Stimulated activated CD4-positive, alpha-beta T cell treated with anti-CD3 and anti-CD28 coated beads, Interleukin-15, amount 100 ng/mL, for 1 hour (primary cell): ENCODE results near the gene TOP3B.

Experiments
- DNase-seq, 2 donors: peaks; one replicate each; pipeline ENCODE4 v3.0.0-alpha.2; 2020; ENCODE audit warnings: low read depth in 1 of 2, low spot score in 1 of 2

Gene TOP3B

DNA sequence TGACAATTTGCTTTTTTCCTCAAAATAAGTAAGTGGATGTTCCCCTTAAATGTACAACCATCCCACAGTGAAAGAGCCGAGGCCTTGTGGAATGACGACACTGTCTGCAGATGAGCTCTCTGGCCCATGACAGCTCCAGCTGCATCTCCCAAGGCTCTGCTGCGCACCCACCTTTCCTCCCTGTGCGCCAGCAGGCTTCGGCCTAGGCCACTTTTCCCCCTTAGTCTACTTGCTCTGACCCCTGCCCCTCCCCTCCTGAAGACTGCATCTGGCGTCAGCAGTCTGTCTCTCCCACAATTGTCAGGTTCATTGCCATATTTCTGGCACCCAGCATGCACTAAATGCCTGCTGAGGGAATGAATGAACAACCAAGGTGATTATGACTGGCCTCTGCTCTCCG lies 2.0 kb downstream of the TOP3B start:
- DNase-seq = no peak

DNA sequence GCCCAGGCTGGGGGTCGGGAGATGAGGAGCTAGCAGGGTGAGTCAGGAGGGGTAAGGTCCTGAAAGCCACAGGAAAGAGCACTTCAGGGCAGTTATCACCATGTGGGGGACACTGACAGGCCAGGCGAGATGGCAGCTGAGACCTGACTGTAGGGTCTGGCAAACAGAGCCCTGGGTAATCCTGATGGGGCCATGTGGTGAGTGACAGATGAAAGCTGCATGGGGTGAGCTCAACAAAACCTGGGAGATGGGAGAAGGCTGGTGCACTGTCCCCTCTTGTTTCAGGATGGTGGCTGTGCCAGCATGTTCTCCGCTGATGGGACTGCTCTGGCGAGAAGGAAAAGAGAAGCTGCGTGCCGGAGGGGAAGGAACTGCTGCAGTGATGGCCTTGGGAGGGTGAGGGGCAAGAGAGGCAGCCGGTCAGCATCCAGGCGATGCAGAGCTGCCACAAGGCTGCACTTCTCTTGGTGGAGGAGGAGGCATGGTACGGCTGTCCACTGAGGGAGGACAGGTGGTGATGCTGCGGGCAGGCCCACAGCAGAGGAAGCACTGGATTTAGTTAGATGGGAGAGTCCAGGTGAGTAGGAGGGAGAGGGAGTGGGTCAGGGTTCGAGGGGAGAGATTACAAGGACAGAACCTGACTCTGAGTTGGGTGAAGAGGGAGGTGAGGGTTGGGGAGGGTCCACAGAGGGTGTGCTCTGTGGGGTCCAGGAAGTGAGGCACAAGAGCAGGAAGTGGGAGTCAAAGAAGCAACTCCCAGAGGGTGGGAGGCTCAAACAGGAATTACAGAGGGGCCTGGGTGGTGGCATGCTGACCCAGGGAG lies 3.8 kb downstream of the TOP3B start:
- DNase-seq = no peak

DNA sequence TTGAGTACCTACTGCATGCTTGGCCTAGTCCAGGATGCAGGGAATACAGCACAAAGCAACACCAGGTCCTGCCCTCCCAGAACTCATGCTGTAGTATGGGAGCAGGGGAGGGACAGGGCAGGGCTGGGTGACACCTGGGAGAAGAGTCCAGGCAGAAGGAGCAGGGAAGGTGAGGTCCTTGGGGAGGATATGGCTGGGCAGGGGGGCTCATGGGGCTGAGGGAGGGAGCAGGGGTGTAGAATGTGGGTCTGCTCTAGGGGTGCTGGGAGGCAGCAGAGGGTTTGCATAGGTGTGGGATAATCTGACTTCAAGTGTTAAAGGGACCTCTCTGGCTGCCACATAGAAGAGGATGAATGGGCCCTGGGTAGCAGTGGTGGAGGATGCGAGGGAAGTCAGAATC lies 4.8 kb downstream of the TOP3B start:
- DNase-seq = no peak

DNA sequence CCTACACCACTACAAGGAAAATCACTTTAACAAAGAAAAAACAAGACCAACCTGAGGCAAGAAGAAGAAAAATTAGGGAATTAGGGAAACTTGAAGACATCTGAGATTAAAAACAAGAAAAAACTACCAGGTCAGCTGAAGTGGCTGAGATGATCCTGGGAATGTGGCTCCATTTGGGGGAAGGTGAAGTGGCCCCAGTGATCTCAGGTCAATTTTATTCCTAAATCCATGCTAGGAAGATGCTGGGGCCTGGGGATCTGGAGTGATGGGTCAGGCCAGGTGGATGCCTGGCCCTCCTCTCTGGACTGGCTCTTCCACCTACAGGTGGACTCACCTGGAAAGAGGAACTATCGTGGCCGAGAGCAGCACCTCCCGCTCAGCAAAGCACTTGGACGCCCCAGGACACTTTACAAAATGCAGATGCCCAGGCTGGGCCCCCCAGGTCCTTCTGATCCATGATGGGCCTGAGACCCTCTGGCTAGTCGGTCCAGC lies 6.7 kb downstream of the TOP3B start:
- DNase-seq = no peak

DNA sequence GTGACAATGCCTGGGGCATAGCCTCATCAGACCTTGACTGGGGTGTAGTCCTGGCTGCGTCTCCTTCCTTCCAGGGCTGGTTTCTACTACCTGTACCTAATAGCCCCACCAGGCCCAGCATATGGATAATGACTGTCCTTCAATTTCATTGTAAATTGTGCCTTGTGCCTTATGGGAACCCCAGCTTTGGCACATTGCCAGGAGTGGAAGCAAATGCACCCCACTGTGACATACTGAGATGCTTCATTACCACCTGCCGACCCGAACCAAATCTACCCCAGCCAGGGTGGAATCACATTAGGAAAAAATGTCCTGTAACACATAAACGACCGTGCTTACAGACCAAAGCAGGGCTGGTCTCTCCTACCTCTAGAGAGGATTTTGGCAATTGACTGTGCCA lies 7.3 kb downstream of the TOP3B start:
- no peak for DNase-seq

DNA sequence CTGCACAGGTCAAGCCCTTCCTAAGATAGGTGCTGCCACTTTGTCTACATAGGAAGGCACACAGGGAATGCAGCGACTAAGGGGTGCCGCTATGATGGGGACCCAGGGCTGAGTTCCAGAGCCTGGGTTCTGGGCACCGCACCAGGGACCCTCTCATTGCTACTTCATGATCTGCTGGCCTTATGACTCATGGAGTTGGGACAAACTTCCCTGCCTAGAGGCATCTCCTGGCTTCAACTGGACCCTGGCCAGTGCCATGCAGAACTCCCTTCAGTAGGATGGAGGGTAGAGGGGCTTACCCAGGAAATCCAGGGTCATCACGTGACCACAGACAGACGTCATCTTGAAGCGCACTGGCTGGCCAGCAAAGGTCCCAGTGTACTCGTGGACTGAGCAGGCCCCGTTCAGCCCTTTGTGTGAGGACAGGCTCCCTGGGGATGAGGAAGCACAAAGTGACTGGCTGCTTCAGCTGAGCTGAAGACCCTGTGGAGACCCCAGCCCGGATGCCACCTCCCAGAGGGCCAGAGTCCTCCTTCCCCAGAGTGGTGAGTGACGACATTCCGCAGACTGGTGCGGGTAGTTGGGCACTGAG lies 8.4 kb downstream of the TOP3B start:
- no peak for DNase-seq

DNA sequence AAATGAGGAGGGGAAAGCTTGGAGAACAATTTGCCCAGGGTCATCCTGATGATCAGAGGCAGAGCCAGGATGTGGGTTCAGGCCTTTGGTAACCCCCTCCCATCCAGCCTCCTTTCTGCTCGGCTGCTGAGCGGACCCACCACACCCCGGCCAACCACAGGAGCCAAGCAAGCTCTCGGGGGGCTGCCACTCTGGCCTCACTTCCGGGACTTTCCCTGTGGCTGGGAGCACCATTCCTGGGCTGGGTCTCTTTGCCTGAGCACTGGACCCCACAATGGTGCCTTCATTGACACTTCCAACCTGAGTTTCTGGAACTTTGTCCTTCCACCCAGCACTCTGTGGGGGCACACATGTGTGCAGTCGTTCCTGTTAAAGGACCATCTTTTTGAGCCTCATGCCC lies 9.8 kb downstream of the TOP3B start:
- no peak for DNase-seq

DNA sequence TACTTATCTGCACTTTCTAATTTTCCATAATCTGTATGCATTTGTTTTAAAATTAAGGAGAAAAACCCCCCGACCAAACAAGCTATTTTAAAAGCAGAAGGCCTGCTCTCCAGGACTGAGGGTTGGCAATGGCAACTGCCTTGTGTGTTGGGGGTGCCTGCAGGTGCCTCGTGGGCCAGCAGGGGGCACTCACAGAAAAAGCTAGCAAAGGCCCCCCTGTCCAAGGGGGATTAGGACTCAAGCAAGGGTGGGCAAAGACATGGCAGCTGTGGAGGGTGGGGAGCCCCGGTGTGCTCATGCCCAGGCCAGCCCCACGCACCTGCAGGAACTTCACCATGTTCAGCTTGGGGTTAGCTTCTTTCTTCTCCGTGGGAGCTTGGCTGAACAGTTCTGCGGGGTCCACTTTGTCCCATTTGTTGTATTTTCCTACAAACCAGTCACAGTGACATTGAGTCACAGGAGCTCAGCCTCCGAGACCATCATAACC lies 10.3 kb downstream of the TOP3B start:
- DNase-seq = peak in 1 of 2 donors; percentile 39

DNA sequence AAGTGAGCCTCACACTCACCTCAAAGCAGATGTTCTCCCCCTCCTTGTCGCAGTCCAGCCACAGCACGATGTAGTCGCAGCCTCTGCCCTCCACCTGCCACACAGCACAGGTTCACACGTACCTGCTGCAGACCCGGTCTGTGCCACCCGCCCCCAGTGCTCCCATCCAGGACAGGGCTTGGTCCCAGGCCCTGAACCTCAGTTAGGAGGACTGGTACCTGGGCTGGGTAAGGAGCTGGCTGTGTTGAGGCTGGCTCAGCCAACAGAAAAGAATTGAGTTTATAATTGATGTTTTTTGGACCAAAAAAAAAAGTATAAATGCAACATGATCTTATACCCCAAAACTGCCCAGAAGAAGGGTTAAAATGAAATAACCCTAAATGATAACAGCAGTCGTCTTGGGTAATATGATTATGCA lies 10.7 kb downstream of the TOP3B start:
- DNase-seq = no peak

DNA sequence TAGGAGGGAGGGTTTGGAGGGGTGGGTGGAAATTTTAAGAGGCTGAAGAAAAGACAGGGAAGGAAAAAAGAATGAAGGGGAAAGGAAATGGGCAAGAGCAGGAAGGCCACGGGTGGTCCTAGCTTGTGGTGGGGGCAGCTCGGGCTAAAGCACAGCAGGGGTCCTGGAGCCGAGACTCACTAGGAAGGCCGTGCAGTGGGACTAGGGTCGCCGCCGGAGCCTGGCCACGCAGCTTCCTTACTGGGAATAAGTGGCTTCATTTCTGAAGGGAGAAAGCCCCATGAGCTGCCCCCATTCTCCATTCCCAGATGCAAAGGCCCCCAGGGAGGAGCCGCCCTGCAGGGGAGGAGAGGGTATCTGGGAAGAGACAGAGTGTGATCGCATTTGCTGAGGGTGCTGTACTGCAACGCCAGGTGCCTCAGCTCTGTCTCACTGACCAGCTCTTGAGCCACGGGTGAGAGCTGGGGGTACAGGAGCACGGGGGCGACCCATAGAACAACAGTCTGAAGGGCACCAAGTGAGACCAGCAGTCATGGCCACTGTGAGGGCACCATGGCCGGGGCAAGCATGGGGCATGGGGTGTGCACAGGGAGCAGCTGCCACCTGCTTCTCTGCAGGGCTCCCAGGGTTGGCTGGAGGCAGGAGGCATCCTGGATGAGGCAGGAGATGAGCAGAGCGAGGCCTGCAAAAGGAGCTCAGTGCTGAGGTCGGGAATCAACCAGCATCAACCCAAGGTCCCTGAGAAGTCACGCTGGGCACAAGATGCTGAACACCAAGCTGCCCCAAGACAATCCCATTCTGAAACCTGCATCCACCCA lies 11.6 kb downstream of the TOP3B start:
- no peak for DNase-seq

DNA sequence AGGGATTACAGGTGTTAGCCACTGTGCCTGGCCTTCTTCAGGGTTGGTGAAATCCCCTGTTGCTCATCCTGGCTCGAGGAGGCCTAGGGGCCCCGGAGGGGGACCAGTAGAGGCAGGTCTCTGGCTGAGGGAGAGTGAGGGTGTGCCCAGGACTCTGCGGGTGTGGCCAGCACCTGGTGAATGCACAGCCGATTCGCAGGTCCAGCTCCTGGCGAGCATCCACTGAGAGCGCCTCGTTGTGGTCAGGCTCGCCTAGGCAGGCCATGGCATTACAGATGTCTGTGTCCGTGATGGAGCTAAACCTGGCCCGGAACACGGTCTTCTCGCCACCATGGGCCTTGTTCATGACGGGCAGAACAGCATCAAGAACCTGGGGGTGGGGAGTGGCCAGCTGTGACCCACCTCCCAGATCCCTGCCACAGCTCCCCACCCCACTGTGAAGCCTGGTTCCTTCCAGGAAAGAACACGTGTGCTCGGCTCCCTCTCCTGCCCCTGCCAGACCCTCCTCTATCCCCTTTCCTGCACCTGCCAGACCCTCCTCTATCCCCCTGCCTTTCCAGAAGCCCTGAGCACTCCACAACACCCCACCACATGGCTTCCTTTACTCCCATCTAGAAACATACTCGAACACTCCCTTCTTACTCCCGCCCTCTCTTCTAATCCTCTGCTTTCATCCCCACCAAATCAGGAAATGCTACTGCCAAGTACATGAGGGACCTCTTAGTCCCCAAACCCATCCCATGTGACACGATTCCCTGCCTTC lies 12.4 kb downstream of the TOP3B start:
- DNase-seq = no peak

DNA sequence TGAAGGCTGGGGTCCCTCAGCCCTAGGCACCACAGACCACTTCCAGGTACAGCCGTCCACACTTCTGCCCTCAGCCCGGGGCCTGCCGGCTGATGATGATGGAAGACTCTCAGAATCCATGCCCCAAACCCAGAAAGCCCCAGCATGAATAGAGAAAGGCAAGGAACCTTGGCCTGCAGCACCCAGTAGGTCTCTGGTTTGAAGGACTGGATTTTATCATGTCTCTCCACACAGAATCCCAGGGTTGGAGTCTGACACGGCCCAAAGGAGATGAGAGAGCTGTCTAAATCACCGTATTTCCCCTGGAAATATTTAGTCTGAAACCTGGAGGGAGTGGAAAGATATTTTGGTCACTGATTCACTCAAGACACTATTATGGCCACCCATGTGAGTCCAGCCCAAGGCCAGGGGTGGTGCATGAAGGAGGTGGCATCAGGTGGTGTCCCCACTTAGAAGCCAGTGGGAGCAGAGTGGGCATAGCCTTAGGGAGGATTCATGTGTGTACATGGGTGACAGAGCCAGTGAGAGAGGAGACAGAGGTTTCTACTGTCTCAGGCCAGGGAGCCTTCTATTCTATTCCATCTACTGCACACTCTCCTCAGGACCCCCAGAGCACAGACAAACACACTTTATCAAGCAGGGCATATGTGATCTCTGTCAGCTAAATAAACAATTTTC lies 14.0 kb downstream of the TOP3B start:
- no peak for DNase-seq

DNA sequence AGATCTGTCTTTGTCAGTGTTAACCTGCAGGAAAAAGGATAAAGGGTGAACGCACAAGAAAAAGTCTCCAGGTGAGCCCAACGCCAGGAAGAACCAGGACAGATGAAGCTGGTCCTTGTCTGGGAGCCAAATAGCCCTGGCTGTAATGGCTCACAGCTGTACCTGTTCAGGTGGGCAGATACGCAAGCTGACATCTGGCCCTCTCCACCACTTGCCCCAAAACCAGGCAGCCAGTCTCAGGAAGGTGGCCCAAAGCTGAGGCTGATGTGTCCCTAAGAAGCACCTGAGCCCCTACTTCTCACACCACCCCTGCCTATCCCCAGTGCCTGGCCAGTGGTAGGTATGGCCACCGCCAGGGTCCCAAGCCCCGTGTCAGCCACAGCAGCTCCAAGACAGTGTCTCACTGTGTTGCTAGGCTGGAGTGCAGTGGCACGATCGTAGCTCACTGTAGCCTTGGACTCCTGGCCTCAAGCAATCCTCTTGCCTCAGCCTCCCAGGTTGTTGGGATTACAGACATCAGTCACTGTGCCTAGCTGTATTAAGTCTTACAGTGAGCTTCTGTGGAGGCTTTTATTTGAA lies 14.8 kb downstream of the TOP3B start:
- no peak for DNase-seq

DNA sequence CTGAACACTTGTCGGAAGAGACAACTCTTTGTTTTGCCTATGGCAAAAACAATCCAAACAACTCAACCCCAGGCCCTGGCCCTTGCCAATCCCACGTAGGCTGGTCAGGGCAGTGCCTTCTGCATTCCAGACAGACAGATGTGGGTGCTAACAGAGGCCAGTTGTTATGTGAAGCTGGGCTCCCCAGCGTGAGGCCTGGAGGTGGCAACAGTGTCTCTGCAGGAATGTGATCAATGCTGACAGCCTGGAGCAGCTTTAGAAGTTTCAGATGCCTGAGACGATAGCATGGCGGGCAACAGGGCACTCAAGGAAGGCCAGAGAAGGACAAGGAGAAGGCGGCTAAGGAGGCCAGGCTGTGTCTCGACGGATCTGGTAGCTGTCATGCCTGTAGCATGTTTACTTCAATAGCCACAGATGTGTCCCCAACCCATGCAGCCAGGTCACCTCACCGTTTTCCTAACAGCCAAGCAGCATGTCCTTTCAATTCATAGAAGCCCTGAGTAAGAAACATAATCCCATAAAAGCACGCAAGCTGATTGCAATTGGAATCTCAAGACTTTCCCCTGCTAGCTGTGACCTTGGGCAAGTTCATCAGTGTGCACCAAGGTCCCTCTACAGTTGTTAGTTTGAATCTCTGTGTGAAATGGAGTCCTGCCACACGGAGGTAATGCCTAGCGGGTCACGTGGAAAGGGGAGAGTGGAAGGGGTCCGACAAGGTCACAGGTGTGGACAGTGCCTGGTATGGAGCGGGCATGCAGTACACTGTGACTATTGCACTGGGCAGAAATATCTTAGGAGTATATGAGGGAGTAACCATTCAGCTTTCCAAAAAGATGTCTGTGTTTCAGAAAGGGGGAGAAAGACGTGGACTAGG lies 15.7 kb downstream of the TOP3B start:
- DNase-seq = no peak

DNA sequence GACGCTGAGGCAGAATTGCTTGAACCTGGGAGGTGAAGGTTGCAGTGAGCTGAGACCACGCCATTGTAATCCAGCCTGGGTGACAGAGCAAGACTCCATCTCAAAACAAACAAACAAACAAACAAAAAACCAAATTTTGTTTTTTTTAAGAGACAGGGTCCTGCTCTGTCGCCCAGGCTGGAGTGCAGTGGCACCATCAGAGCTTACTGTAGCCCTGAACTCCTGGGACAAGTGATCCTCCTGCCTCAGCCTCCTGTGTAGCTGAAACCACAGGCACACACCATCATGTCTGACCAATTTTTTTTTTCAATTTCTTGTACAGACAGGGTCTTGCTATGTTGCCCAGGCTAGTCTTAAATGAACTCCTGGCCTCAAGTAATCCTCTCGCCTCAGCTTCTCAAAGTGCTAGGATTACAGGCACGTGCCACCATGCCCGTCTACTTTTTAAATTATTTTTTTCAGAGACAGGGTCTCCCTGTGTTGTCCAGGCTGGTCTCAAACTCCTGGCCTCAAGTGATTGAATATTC lies 16.8 kb downstream of the TOP3B start:
- DNase-seq = no peak

DNA sequence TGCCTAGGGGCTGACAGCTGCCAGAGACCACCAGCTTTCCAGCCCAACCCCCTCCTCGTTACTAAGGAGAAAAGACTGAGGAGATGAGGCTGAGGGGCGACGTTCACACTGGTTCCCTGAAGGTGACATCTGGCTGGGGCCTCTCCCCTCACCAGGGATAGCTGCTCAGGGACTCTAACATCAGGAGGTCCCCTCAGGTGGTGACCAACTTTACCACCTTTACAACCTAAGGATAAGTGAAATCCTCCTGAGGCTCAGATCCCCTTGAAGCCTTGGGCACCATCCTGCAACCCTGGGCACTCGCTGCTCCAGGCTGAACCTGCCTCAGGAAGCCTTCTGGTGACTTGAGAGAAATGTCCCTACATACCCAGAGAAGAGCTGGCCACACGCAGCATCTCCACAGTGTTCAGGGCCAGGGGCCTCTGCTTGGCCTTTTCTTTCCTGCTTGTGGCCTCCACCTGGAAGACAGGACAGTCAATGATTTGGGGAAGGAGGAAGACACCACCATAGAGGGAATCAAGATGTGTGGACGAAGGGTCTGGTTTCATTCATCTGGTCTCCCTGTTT lies 17.6 kb downstream of the TOP3B start:
- DNase-seq = no peak

DNA sequence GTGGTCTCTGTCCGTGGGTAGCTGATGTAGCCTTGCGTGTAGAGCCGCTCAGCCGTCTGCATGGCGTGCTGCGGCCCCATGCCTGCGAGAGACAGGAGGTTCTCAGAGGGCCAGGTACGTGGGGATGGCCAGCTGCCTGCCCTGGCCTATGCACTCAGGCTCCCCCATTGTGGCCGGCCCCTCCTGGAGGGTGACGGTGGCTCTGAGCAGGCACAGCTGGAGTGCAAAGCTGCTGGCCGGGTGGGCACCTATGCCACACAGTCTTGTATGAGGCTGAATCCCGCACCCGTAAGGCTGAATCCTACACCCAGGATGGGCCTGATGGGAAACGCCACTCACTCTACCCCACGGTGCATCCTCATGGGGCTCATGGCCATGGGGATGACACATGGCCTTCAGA lies 18.4 kb downstream of the TOP3B start:
- DNase-seq = no peak

DNA sequence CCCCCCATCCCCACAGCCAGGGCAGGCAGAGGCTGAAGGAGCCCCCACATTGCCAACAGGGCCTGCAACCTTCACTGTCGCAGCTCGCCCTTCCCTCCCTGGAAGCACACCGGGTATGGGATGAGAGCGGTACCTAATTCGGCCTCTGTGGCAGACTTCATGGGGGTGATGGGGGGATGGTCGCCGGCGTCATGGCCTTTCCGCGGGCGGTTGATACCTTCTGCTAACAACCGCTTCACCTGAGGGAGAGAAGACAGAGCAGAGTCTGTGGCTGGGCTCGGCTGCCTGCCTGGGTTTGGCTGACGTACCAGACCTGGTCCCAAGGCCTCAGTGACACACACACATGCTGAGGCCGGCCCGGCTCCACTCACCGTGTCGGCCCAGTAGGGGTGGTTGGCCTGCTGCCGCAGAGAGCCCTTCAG lies 18.8 kb downstream of the TOP3B start:
- DNase-seq = no peak

DNA sequence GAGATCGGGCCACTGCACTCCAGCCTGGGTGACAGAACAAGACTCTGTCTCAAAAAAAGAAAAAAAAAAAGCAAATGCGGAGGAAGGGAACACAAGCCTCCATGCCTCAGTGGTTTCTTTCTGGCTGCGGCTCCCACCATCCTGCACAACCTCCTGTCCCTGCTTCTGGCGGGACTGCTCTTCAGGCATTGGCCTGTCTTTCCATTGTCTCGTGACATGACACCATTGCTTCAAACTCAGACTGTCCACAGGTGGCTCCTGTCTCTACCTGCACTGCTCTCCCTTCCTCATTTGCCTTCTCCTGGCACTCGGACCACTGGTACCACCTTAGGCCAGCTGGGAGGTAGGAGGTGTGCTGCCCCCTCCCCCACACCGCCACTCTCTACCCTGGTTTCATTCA lies 19.3 kb downstream of the TOP3B start:
- DNase-seq = no peak
